ENCODE data around the gene KRTAP1-4. TPM values are rescaled to one million over a fixed set of nuclear protein-coding genes. Genes with fewer than 3 reads are reported as not detected.
"Not testable (repeated sequence)": the region's sequence is repeated elsewhere in the genome, so short reads cannot be mapped to it uniquely, and the experiment has no call there.

KRTAP1-4 gene
- total RNA-seq, 1 experiment from 2014 or later, result not detected

DNA sequence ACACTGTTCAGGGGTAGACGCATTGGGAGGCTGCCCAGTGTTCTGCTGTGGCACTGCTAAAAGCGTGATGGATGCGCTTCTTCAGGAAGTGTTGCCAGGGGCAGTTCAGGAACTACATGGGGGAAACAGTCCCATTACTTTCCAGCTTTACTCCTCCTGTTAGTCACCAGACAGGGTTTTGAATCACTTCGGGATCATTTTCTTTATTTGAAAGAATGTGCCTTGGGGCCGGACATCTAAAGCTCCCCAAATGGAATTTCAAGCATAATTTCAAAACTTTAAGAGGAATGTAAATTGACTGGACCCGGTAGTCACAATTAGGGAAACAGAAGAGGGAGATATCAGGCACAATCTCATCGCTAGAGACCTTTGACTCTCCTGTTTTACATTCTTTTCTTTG, 18.4 kb upstream of the KRTAP1-4 start:
- DNase-seq (ENCODE audit: low read depth), result peak; percentile 78

DNA sequence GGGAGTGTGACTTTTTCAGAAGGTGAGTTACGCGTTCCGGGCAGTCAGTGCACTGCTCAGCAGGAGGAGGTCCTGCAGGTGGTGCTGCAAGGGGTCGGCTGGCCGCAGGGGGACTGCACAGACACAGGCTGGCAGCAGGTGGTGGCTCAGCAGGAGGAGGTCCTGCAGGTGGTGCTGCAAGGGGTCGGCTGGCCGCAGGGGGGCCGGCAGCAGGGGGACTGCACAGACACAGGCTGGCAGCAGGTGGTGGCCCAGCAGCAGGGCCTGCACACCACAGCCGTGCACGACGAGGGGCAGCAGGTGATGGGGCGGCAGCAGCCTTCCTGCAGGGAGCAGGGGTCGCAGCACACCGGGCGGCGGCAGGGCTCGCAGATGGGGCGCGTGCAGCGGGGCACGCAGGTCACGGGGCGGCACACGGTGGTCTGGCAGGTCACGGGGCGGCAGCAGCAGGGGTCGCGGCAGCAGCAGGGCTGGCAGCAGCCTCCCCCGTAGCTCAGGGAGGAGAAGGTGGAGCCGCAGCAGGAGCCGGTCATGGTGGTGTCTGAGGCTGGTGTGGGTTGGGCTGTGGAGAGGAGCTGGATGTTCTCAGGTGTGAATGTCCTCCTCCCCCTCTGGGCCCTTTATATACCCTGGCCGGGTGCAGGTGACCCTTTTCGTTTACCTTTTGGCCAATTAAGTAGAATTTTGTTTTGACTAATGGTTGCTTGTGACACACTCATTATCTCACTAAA, 16.9 kb upstream of the KRTAP1-4 start, which contains the start of gene KRTAP2-1:
Gene KRTAP2-1, minus strand, starts transcription at position 582 of the 731 bp plus-strand sequence. Its CDS starts 49 bp downstream, at position 533.
- DNase-seq (ENCODE audit: low read depth), result not testable (repeated sequence)

DNA sequence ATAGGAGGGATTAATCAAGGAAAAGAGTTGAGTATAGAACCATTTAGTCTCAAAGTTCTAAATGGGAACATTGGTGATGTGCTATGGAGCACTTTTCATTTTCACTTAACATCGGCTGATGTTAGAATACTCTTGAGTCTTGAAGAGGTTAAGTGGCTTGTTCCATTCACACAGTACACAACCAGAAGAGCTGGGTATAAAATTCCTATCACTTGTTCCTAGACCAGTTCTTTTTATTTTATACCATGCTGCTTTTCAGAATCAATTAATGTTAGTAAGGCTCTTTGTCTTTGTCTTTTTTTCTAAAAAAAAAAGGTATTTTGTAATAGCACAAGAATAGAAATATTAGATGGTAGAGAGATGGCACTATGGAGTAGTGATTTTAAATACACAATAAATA, 13.0 kb upstream of the KRTAP1-4 start:
- no peak for DNase-seq (ENCODE audit: low read depth)

DNA sequence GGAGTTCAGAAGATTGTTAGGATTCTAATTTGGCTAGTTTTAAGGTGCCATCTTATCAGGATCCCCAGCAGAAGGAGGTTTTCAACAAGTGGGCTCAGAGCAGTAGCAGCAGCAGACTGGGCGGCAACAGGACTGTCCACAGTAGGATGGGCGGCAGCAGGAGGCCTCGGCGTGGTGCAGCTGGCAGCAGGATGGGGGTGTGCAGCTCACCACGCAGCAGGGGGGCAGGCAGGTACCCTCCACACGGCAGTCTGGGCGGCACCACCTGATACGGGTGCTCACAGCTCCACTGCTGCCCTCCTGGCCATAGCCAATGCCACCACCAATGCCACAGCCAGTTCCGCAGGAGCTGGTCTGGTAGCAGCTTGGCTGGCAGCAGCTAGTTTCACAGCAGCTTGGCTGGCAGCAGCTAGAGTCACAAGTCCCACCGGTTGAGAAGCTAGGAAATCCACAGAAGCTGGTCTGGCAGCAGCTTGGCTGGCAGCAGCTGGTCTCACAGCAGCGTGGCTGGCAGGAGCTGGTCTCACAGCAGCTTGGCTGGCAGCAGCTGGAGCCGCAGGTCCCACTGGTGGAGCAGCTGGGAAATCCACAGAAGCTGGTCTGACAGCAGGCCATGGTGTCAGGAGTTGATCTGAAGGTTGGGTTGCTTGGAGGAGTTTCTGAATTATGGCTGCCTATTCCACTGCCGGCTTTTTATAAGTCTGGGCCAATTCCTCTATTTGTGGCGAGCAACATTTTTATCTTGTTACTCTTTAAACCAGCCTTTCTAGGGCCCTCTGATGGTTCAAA, 11.0 kb upstream of the KRTAP1-4 start, which contains the start of gene KRTAP1-1:
Gene KRTAP1-1, minus strand, starts transcription at position 668 of the 789 bp plus-strand sequence. Its CDS starts 53 bp downstream, at position 615.
- peak; percentile 65 for DNase-seq (ENCODE audit: low read depth)

DNA sequence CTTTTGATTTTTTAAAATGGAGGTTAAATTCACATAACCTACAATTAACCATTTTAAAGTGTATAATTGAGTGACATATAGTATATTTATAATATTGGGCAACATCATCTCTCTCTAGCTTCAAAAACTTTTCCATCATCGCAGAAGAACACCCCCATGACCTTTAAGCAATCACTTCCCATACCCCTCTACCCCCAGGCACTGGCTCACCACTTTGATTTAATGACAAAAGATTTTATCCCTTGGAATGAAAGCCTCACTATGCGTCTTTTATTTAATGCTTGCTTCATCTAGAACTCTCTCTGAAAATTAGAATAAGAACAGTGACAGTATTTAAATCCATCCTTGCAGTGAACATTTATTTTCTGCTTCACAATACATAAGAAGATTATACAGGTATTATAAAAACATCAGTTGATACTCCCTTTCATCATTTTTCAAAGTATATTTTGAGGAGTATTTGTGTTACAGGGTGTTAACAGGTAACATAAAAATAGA, 7.9 kb upstream of the KRTAP1-4 start:
- DNase-seq (ENCODE audit: low read depth), result no peak

DNA sequence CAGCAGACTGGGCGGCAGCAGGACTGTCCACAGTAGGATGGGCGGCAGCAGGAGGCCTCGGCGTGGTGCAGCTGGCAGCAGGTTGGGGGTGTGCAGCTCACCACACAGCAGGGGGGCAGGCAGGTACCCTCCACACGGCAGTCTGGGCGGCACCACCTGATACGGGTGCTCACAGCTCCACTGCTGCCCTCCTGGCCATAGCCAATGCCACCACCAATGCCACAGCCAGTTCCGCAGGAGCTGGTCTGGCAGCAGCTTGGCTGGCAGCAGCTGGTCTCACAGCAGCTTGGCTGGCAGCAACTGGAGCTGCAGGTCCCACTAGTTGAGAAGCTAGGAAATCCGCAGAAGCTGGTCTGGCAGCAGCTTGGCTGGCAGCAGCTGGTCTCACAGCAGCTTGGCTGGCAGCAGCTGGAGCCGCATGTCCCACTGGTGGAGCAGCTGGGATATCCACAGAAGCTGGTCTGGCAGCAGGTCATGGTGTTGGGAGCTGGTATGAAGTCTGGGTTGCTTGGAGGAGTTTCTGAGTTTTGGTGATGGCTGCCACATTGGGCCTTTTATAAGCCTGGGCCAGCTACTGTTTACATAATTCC, 4.4 kb upstream of the KRTAP1-4 start, which contains the start of gene KRTAP1-3:
Gene KRTAP1-3, minus strand, starts transcription at position 529 of the 590 bp plus-strand sequence. Its CDS starts 53 bp downstream, at position 476.
- DNase-seq (ENCODE audit: low read depth), result peak; percentile 68

DNA sequence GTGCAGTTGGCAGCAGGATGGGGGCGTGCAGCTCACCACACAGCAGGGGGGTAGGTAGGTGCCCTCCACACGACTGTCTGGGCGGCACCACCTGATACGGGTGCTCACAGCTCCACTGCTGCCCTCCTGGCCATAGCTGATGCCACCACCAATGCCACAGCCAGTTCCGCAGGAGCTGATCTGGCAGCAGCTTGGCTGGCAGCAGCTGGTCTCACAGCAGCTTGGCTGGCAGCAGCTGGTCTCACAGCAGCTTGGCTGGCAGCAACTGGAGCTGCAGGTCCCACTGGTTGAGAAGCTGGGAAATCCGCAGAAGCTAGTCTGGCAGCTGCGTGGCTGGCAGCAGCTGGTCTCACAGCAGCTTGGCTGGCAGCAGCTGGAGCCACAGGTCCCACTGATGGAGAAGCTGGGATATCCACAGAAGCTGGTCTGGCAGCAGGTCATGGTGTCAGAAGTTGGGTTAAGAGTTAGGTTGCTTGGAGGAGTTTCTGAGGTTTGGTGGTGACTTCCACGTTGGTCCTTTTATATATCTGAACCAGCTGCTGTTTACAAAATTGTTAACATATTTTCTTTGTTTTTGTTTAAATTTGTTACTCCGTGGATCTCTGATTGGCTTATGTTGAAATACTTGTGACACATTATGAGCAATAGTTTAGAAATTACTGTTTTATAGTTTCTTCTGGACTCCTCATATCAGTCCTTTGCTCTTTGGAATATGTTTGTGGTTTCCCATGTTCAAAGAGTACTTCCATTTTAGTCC, 3.1 kb downstream of the KRTAP1-4 start, which contains the start of gene KRTAP1-5:
Gene KRTAP1-5, minus strand, starts transcription at position 494 of the 757 bp plus-strand sequence. Its CDS starts 53 bp downstream, at position 441.
- DNase-seq (ENCODE audit: low read depth), result peak; percentile 98

DNA sequence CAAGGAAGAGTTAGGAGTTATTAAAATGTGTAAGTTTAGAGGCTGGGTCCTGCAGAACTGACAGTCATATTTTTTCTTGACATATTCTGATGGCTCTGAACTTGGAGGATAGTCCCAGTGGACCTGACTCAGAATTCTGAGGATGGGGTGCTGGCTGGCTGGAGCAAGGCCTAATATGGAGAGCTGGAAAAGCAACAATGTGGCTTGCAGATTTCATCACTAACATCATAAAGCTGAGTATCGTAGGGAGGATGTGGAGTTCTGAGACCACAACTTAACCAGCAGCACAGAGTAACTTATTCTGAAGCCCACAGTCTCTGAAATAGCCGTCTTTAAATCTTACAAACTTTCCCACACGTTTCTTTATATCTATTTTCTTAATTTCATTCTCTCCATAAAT, 5.3 kb downstream of the KRTAP1-4 start:
- DNase-seq (ENCODE audit: low read depth), result peak; percentile 38

DNA sequence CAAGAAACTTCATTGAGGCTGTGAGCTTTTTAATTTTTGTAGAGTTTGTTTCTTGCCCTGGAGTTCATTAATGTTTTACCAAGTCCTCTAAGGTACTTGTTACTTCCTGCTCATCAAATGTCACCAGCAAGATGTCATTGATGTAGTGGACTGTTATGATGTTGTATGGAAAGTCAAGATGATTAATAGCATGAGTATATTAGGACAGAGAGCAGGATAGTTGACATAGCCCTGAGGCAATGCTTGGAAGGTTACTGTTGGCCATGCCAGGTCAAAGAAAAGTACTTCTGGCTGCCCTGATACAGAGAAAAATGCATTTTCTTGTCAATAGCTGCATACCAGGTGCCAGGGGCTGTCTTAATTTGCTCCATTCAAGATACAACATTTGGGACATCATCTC, 9.7 kb downstream of the KRTAP1-4 start:
- no peak for DNase-seq (ENCODE audit: low read depth)

DNA sequence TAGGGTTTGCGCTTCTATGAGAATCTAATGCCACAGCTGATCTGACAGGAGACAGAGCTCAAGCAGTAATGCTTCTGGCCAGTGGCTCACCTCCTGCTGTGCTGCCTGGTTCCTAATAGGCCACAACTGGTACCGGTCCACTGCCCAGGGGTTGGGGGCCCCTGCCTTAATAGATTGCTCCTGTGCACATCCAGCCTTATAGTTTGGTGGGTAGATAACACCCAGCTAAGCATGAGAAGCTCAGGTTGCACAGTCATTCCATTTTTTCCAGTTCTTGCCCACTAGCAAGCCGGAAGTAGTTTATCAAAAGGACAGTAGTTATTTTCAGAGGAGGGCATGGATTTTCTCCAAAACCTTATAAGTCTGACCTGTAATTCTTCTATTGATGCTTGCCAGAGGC, 10.6 kb downstream of the KRTAP1-4 start:
- DNase-seq (ENCODE audit: low read depth), result no peak

DNA sequence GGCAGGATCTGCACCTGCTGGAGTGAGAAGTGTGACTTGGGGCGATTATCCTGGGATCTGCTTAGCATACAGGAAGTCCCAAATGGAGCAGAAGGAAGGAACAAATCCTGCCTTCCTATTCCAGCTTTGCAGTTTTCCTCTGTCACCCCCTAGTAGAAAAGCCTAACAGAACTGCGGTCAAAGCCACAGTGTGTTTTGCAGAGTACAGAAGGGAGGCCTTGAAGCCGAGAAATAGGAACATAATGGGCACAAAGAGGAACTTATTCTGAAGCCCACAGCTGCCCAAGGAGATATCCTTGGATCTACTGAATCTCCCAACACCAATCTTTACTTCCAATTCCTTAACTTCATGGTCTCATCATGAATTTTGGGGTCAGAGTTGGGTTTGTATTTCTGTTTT, 11.5 kb downstream of the KRTAP1-4 start:
- no peak for DNase-seq (ENCODE audit: low read depth)

DNA sequence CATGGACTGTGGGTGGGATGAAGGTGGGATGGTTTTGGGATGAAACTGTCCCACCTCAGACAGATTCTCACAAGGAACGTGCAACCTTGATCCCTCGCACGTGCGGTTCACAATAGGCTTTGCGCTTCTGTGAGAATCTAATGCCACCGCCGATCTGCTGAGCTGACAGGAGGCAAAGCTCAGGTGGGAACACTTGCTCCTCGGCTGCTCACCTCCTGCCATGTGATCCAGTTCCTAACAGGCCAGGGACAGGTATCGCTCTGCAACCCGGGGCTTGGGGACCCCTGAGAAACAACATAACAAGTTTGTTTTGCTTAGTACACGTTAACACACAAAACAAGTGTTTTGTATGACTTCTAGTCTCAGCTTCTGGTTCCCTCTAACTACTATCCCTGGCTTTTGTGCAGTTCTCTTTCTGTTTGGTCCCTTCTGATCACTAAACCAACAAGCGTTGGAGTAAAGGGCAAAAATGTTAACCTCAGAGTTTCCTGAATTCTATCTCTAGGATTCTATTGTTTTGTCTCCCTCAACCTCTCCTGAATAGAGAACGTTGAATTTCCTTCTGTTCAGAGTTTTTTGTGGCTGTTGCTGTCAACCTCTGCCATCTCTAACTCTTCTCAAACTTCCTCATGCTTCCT, 13.3 kb downstream of the KRTAP1-4 start:
- no peak for DNase-seq (ENCODE audit: low read depth)

DNA sequence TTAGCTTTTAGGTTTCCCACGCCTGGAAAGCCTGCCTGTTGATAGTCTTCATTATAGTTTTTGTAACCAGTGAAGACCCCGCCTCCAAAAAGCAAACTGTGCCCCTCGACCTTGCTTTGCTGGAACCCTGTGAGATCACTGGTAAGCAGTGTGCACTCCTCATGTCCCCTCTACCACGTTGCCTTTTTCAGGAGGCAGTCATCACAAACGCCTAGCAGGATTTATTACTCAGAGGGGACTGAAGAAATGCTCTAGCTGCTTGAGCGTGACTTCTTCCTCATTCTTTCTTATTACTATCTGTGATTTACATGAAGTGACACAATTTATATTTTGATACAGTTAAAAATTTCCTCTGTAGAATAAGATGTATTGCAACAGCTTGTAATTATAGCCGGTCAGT, 14.5 kb downstream of the KRTAP1-4 start:
- DNase-seq (ENCODE audit: low read depth), result no peak

DNA sequence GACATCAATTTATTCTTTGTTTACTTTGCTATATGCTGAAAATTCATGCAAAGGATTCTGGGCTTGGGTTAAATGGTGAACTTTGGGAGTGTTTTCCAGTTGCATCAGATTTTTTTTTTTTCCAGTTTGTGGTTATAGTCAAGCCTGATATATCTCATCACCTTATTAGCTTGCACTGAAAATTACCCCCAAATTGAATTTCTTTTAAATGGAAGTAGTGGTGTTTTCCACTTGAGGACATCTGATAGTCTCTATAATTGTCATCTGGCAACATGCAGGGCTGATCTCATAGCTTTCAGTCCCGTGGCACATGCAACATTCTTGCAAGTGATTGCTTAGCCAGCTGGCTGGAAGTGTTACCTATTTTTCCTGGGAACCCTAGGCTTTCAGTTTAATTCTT, 16.4 kb downstream of the KRTAP1-4 start:
- DNase-seq (ENCODE audit: low read depth), result peak; percentile 37

DNA sequence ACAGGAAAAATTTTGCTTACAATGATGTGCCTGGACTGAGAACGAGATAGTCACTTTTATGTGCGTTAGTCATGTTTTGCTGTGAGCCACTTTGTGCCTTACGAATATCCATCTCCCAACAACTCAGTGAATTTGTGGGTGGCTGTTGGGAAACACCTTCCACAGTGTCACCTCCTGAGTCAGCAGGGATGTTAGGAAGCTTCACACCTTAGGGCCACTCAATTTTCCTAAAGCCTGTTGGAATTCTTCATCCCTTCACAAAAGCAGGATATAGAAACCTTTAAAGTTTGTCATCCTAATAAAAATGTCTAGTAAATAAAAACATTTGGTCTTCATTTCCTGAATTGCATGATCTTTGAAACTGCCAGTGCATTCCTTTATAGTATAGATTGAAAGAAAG, 16.8 kb downstream of the KRTAP1-4 start:
- DNase-seq (ENCODE audit: low read depth), result no peak

DNA sequence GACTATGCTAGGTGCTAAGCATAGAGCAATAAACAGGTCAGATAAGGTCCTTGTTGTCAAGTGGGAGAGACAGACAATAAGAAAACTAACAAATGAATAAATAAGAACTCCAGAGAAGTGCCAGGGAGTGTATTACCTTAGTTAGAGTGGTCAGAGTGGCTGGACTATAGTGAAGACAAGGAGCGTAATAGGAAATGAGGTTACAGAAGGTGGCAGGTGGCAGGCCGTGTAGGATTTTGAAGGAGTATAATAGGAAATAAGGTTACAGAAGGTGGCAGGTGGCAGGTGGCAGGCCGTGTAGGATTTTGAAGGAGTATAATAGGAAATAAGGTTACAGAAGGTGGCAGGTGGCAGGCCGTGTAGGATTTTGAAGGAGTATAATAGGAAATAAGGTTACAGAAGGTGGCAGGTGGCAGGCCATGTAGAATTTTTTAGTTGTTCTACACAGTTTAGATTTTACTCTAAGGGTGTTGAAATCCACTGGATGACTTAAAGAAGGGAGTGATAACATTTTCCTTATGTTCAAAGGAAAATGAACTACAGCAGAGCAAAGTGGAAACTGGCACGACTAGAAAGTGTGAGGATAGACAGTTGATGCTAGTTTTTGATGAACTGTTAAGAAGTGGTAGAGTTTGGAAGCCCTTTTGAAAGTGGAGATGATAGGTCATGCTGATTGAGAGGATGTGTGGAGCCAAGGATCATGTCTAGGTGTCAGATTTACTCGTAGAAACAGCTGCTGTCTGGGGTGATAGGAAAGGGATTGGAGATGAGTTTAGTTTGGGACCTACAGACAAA, 17.5 kb downstream of the KRTAP1-4 start:
- DNase-seq (ENCODE audit: low read depth), result no peak

DNA sequence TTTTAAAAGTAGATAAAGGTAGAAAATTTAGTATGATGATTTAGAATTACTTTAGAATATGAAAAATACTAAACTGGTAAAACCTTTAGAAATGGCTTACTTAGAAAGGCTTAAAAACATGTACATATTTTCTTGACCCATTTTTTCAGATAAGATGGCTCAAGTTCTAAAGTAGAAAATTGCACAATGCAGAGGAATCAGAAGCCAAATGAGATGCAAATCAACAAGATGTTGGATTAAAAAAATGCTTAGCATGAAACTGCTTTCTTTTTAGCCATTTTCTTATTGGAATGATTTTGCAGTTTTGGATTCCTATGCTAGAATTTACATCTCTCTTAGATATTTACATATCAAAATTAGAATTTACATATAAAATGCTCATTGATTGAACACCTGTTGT, 19.6 kb downstream of the KRTAP1-4 start:
- DNase-seq (ENCODE audit: low read depth), result no peak

DNA sequence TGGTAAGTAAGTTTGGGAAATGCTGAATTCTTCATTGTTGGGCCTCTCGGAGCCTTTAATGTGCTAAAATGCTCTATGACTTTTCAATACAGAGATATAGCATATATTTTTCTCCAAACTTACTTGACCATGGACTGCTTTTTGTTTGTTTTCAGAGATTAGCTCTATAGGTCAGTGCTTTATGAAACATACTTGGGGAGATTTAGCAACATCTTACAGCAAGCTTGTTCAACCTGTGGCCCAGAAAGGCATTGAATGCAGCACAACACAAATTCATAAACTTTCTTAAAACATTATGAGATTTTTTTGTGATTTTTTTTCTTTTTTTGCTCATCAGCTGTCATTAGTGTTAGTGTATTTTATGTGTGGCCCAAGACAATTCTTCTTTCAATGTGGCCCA, 20.1 kb downstream of the KRTAP1-4 start:
- DNase-seq (ENCODE audit: low read depth), result no peak

DNA sequence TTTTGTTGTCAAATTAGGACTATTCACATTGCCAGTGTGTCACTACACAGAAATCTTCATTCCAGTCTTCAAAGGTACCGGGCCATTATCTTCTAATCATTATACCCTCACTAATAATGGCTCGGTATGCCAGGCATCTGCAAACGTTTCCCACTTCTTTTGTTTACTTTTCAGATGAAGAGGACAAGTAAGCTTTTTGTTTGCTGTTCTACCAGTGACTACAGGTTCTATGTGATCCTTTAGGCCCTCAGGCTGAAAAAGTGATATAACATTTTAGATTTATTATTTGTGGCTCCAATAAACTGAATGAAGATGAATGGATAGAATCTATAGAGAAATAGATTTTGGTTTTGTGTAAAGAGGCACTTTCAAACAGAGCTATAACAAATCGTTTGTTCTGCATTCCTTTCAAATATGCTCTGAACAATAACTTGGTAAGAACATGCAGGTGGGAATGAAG, 20.7 kb downstream of the KRTAP1-4 start:
- no peak for DNase-seq (ENCODE audit: low read depth)

DNA sequence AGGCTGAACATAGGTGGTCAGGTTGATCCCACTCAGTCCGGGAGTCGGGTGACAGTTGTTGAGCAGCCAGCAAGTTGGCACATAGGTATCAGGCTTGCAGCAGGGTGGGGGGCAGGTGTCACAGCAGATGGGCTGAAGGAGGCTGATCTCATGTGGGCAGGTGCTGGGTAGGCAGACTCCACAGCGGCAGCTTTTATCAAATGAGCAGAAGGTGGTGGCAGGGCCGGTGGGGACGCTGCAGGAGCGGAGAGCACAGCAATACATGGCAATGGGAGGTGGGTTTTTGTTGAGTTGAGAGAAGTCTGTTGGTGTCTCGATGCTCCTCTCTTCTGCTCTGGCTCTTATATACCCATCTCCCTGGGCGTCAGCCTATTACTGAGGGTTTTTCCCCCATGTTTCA, 21.2 kb downstream of the KRTAP1-4 start, which contains the start of gene KRTAP3-1:
Gene KRTAP3-1, minus strand, starts transcription at position 318 of the 400 bp plus-strand sequence. Its CDS starts 54 bp downstream, at position 264.
- no peak for DNase-seq (ENCODE audit: low read depth)

All from LHCN-M2 (cell line).